Measurements from ENCODE around the gene CPNE6.

The CPNE6 gene

GRCh38 chr14:24054646-24055045 lies 16.7 kb upstream of the CPNE6 start:
- peak; percentile 5 for DNase-seq (ENCODE audit: low spot score)

GRCh38 chr14:24055971-24056799 lies 15.2 kb upstream of the CPNE6 start:
- no peak for DNase-seq (ENCODE audit: low spot score)

GRCh38 chr14:24056800-24057184 lies 14.6 kb upstream of the CPNE6 start:
- DNase-seq (ENCODE audit: low spot score): no peak

GRCh38 chr14:24057271-24057670 lies 14.1 kb upstream of the CPNE6 start:
- no peak for DNase-seq (ENCODE audit: low spot score)

- no peak for DNase-seq (ENCODE audit: low spot score)
These were observed 13.5 kb upstream of the CPNE6 start for GRCh38 chr14:24057867-24058259.

- peak; percentile 90 for DNase-seq (ENCODE audit: low spot score)
These were observed 13.0 kb upstream of the CPNE6 start for GRCh38 chr14:24058260-24058950.

- DNase-seq (ENCODE audit: low spot score): no peak
These were observed 12.3 kb upstream of the CPNE6 start for GRCh38 chr14:24058951-24059475.

- DNase-seq (ENCODE audit: low spot score): no peak
These were observed 11.4 kb upstream of the CPNE6 start for GRCh38 chr14:24059841-24060388.

- DNase-seq (ENCODE audit: low spot score): no peak
These were observed 10.9 kb upstream of the CPNE6 start for GRCh38 chr14:24060443-24060842.

- DNase-seq (ENCODE audit: low spot score): no peak
These were observed 10.1 kb upstream of the CPNE6 start for GRCh38 chr14:24060984-24061913.

- DNase-seq (ENCODE audit: low spot score): no peak
These were observed 9.0 kb upstream of the CPNE6 start for GRCh38 chr14:24062216-24062980.

GRCh38 chr14:24063263-24063836 lies 8.0 kb upstream of the CPNE6 start:
- DNase-seq (ENCODE audit: low spot score): no peak

- no peak for DNase-seq (ENCODE audit: low spot score)
These were observed 7.1 kb upstream of the CPNE6 start for GRCh38 chr14:24064091-24064795.

- no peak for DNase-seq (ENCODE audit: low spot score)
These were observed 6.5 kb upstream of the CPNE6 start for GRCh38 chr14:24064856-24065255.

- DNase-seq (ENCODE audit: low spot score): no peak
These were observed 6.0 kb upstream of the CPNE6 start for GRCh38 chr14:24065408-24065807.

GRCh38 chr14:24066496-24067132 lies 4.7 kb upstream of the CPNE6 start:
- DNase-seq (ENCODE audit: low spot score): no peak

- DNase-seq (ENCODE audit: low spot score): no peak
These were observed 4.0 kb upstream of the CPNE6 start for GRCh38 chr14:24067133-24068082.

- DNase-seq (ENCODE audit: low spot score): no peak
These were observed 2.5 kb upstream of the CPNE6 start for GRCh38 chr14:24068711-24069410.

Data from hepatic stellate cell (primary cell).